Measurements from ENCODE around the gene LRRC25.

LRRC25 gene

DNA sequence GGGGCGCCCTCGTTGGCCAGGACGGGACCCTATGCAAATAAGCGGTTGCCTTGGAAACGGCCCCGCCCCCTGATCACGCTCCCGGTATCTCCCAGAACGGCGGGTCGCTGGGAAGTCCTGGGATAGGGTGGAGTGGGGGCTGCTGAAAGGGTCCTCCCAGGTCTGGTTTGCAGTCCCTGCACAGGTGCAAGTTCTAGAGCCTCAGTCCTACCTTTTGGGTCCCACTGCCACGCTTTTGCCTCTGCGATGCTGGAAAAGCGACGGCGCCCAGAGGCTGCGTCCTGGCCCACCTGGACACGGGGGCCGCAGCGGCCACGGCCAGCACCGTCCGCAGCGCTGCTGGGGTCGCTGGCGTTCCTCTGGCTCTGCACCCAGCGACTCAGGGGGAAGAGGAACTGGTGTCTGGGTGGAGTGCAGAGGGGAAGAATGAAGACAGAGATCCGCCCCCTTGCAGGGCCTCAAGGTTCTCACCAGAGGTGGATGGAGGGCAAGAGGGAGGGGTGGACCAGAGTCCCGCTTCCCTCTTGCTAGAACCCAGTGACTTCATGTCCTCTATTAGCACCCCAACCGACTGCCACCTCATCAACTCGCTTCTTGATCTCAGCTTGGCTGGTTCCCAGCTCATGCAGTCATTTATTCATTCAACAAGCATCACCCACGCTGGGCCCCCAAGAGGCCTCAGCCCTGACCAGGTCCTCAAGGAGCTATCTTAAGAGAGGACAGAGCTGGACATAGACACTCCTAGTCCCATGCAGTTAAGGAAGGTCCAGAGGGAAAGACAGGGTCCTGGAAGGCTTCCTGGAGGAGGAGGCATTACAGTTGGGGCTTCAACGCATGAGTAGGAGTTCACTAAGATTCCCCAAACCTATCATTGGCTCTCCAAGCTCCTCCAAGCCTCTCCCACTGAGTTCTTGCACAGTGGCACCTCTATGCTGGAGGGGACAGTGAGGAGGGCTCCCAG is at the start of gene LRRC25:
Gene LRRC25, minus strand, starts transcription at position 381 of the 961 bp plus-strand sequence. CDS start 659 bp downstream, outside the sequence.
- peak; percentile 54 for DNase-seq

GRCh38 chr19:18446811-18447359 is 49.5 kb upstream of the LRRC25 start:
- DNase-seq = no peak

- DNase-seq = no peak
Measured at GRCh38 chr19:18446145-18446810, 48.9 kb upstream of the LRRC25 start.

DNA sequence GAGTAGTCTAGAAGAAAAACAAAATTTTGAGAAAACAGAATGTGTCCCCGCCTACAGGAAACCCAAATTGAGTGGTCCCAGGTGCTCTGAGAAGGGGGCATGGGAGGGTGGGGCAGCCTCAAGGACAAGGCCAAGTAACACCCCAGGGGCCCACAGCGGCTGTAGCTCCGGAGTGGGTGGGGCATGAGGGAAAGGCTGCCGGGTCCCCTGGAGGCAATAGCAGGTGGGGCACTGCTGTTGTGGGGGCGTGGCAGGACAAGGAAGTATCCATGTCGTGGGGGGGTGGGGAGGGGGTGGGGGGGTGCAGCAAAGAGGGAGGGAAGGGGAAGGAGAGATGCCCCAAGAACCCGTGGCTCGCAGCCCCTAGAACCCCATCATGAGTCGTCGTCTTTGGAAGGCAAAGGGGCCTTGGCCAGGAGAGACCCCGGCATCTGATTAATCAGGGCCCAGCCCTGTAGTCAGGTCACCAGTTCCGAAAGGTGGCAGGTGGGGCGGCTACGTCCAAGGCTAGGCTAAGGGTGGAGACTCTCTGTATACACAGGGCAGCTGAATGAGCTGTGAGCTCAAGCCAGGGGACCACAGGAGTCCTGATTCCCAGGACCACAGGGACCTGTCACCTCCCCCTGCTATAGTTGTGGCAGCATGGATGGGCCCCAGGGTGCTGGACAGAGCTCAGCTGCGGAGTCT is 48.0 kb upstream of the LRRC25 start:
- no peak for DNase-seq

GRCh38 chr19:18444513-18444912 is 47.1 kb upstream of the LRRC25 start:
- DNase-seq = no peak

DNA sequence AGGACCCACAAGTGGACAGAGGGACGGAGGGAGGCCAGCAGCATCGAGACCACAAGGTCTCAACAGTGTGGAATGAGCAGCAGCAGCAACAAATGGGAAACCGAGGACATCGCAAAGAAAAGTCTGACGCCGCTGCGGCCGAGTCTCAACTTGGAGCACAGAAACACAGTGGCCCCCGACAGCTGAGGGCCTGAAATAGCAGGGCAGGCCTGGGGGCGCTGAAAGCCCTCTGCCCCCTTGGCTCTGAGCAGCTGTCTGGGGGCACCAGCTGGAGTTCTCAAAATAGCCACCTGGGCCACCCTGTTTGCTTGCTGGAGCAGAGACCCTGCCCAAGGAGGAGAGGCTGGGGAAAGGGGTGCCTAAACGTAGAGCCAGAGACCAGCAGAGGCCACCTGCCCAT is 46.4 kb upstream of the LRRC25 start:
- no peak for DNase-seq

GRCh38 chr19:18443406-18443805 is 46.0 kb upstream of the LRRC25 start:
- no peak for DNase-seq

- no peak for DNase-seq
Measured at GRCh38 chr19:18442941-18443340, 45.5 kb upstream of the LRRC25 start.

GRCh38 chr19:18441804-18442788 is 44.7 kb upstream of the LRRC25 start:
- no peak for DNase-seq

- no peak for DNase-seq
Measured at GRCh38 chr19:18440936-18441803, 43.7 kb upstream of the LRRC25 start.

DNA sequence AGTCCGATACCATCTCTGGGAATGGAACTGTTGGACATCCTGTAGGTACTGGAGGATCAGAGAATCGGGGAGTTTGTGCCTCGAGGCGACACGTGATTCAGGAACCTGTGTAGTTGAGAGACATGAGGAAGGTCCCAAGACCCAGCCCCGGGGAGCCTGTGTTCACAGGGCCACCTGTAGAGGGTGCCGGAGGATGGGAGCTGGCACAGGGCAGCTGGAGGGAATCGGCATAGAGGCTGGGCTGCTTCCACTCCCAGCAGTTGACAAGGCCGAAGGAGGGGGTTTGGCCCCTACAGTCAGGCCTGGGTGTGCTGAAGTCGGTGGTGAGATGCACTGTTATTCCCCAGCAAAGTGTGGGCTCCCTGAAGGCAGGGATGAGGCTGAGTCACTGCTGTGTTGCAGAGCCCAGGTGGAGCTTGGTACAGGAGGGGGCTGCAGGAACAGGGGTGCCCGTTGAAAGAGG is 43.0 kb upstream of the LRRC25 start:
- no peak for DNase-seq

GRCh38 chr19:18439910-18440237 is 42.5 kb upstream of the LRRC25 start:
- DNase-seq = no peak

DNA sequence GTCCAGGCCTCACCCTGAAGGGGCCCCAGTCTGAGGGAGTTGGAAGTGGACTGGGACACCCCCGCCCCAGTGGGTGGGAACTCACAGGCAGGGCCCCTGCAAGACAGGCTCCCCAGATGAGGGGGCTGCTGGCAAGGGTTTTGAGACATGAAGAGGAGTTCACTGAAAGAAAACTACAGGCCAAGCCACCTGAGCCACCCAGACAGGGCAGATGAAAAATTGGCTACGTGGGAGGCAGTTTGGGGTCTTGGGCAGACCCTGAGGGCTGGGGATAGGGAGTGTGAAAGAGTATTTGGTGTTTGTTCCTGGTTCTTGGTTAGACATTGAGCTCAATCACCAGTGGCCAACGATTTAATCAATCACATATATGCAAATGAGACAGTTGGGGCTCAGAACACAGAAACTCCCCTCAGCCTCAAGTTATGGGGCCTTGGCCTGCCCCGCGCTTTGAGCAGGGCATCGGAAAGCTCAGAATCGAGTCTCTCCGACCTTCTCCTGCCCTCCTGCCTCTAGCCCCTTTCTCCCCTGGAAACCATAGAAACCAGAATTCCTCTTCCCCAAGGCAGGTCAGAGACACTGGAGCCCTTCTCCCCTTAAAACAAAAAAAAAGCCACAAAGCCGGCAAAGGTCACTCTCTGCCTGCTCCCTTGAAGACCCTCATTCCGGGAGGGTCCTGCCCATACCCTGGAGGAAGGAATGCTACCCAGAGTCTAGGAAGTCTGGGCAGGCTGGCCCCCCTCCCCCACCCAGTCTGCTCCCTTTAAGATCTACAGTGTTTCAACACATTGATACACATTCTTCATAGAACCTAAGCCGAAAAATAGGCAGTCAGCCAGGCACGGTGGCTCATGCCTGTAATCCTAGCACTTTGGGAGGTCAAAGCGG is 41.8 kb upstream of the LRRC25 start:
- DNase-seq = peak; percentile 75

DNA sequence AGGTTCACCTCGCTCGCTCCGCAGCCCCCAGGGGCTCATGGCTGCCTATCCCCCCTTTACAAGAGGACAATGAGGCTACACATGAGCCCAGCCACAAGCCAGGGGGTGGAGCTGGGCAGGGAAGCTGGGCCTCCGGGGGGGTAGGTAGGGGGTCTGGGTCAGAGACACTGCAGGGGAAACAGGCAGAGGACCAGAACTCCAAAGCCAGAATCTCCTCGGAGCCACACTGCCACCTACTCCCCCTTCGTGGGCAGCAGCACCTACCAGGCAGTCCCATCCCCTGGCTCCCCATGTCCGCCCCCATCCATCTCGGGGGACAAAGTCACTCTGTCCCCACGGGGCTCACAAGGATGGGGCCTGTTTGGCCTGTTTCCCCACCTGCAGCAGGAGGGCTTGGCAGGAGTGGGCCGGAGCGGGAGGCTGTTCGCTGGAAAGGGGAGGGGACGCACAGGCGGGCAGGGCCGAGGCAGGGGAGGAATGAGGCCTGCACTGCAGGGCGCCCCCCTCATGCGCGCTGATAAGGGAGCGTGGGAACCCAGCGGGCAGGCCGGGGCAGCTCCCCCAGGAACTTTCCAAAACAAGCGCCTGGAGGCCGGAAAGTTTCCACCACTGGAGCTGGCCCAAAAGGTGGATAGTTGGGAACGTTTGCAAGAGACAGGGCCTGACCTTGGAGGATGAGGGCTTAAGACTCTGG is 41.1 kb upstream of the LRRC25 start:
- peak; percentile 88 for DNase-seq

DNA sequence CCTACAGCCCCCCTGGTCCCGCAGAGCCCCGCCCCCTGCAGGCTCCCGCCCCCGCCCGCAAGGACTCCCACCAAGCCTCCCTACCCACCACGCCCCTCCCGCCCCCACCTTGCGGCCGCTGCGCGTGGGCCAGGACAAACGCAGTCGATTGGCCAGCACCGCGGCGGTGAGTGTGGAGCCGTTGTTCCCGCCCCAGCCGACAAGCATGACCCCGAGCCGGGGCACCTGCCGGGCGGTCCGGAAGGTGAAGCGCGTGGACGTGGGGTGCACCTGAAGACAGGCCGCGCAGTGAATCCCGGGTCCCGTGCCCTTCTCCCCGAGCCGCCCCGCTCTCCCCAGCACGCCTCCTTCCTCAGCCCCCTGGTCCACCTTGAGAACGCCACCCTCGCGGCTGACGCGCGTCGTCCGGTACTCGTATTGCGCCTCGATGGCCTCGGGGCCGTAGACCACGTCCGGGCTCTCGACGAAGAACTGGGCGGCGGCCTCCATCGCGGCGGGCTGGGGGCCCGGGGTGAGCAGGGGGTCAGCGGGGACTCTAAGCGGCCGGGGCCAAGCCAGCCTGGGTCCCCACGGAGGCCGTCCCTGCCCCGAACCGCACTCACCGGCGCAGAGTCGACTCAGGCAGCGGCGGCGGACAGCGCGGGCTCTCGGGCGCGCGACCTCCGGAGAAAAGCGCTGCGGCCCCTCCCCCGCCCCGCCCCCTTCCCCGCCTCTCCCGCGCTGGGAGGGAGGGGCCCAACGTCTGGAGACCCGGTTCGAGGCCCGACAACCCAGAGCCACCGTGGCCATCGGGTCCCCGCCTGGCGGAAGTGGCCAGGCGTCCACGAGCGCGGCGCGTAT is 40.3 kb upstream of the LRRC25 start, which contains the start of gene ISYNA1:
Gene ISYNA1, minus strand, starts transcription at position 643 of the 840 bp plus-strand sequence. Its CDS starts 154 bp downstream, at position 489.
- peak; percentile 86 for DNase-seq

DNA sequence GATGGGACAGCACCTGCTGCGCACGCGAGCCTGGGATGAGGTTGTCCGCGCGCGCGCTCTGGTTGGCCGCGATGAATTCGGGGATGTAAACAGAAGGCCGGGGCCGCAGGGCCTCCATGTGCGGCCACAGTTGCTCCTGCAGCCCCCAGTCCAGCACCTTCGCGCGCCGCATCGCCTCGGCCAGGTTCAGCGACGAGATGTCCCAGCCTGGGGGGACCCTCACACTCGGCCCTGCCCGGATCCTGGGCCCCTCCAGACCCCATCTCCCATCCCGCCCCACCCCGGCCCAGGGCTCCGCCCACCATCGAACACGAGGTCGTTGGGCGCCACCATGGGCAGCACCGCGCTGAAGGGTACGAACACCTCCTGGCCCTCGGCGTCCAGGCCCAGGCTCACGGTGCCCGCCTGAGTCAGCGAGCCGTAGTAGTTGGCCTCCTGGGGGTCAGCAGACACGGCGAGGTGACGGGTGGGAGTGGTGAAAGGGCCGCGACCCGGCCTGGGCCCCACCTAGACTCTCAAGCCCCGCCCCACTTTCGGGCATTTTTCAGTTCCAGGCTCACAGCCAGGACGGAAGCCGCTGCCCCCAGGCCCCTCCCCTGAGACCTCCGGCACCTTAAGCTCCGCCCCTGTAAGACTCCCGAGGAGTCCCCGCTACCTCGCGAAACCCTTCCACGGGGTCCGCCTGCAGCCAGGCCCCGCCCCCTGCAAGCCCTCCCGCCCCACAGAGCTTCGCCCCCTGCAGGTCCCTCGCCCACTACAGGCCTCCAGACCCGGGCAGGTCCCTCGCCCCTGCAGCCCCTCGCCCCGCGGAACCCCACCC is 39.5 kb upstream of the LRRC25 start:
- peak; percentile 93 for DNase-seq

All from eye (tissue), 1 donor.